ENCODE results near the gene SLC41A1. TPM values are rescaled to one million over a fixed set of nuclear protein-coding genes. Genes with fewer than 3 reads are reported as not detected.
A peak's percentile ranks its signal among the peaks of the same experiment; 100 is the strongest.
"Not testable (repeated sequence)": the region's sequence is repeated elsewhere in the genome, so short reads cannot be mapped to it uniquely, and the experiment has no call there.

The SLC41A1 gene
- total RNA-seq, 3 donors from 2014 or later (not counting 1 experiment from before 2014, with no cell fraction given), result 35.3 to 47.1 (median 39.5) TPM

DNA sequence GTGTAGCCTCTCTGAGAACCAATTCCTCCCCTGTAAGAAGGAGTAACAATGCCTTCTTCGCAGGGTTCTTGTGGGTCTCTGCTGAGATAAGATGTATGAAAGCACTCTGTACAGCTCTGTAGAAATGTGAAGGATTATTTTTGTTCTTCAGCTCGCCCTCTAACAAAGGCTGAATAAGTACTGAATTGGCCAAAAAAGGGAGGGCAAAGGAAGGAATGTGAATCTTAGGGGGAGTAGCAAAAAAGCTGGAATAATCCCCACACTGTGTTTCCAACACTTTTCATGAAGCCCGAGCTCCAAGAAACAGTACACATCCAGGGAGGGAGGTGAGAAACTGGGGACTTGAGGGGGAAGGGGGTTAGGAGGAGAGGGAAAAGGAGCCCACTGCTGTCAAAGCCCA, 14.0 kb upstream of the SLC41A1 start:
- H3K36me3 ChIP-seq (ENCODE audit: control insufficient read depth, insufficient read depth, low read length), result no peaks in the 10 kb centered on the region
- DNase-seq (no peak), ATAC-seq (no peak)
- Mint-ChIP-seq H3K4me3 (no peak overlapping the region), H3K27ac (no peak overlapping the region), H3K27me3 (ENCODE audit: low read depth in 2 of 2) (peaks cover 9 to 11% of the 10 kb centered on the region in 2 donors), H3K36me3 (no peaks in the 10 kb centered on the region), H3K4me1 (peaks cover 14% of the 10 kb centered on the region in 2 donors), H3K9me3 (no peaks in the 10 kb centered on the region)
- H3K27ac ChIP-seq (ENCODE audit: low read length), result no peak overlapping the region
- H3K4me3 ChIP-seq (ENCODE audit: low read length), result no peak overlapping the region
- intact Hi-C loops (cut with micrococcal nuclease), result no loop called here
- no peaks in the 10 kb centered on the region for H3K9me3 ChIP-seq (ENCODE audit: control insufficient read depth, insufficient read depth, low read length)
- no peaks in the 10 kb centered on the region for H3K27me3 ChIP-seq (ENCODE audit: control insufficient read depth, insufficient read depth, low read length)
- TF ChIP-seq, protein P1, sequence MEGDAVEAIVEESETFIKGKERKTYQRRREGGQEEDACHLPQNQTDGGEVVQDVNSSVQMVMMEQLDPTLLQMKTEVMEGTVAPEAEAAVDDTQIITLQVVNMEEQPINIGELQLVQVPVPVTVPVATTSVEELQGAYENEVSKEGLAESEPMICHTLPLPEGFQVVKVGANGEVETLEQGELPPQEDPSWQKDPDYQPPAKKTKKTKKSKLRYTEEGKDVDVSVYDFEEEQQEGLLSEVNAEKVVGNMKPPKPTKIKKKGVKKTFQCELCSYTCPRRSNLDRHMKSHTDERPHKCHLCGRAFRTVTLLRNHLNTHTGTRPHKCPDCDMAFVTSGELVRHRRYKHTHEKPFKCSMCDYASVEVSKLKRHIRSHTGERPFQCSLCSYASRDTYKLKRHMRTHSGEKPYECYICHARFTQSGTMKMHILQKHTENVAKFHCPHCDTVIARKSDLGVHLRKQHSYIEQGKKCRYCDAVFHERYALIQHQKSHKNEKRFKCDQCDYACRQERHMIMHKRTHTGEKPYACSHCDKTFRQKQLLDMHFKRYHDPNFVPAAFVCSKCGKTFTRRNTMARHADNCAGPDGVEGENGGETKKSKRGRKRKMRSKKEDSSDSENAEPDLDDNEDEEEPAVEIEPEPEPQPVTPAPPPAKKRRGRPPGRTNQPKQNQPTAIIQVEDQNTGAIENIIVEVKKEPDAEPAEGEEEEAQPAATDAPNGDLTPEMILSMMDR (IDR thresholded peaks at IDR 0.05), result no peak
- WGBS (ENCODE audit: insufficient coverage), result 78% methylated on average over 3 of the region's 3 CpGs
- peaks cover 11% of the 10 kb centered on the region for H3K4me1 ChIP-seq (ENCODE audit: control insufficient read depth, insufficient read depth, low read length)

DNA sequence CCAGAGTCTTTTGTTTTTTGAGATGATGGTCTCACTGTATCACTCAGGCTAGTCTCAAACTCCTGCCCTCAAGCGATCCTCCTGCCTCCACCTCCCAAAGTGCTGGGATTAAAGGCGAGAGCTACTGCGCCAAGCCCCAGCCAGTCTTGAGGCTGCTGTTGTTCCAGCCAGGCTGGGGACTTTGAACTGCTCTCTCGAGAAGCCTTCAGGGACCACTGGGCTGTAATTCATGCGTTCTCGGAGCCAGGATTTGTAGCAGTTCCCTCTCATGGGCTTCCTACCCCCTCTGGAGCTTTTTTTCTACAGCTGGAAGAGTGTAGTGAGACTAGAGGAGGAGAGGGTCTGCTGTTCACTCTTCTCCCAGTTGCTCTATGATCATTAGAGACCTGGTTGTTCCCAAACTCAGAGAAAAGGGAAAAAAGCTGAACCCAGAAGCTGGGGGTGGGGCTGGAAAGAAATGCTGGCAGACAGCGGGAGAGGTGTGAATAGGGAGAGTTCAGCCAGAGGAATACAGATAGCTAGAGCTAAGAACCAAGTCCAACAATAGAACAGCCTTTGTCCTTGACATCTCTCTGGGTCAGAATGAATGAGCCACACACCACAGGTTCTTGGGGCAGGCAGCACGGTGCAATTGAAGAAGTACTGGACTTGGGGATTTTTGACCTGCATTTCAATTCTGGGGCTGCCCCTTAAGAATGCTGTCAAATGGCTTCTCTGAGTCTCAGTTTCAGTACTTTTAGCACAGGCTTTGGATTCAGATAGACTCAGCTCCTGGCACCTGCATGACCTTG, 13.2 kb upstream of the SLC41A1 start:
- peaks cover 14% of the 10 kb centered on the region in 2 donors for H3K4me1 Mint-ChIP-seq
- H3K9me3 Mint-ChIP-seq, result no peaks in the 10 kb centered on the region
- DNase-seq, result no peak
- 91% methylated on average over 8 of the region's 8 CpGs for WGBS (ENCODE audit: insufficient coverage)
- H3K27me3 ChIP-seq (ENCODE audit: control insufficient read depth, insufficient read depth, low read length), result no peaks in the 10 kb centered on the region
- H3K27ac Mint-ChIP-seq, result no peak overlapping the region
- H3K27me3 Mint-ChIP-seq (ENCODE audit: low read depth in 2 of 2), result peaks cover 9 to 11% of the 10 kb centered on the region in 2 donors
- H3K4me3 ChIP-seq (ENCODE audit: low read length), result no peak overlapping the region
- ATAC-seq, result no peak
- TF ChIP-seq, protein P1 (IDR thresholded peaks at IDR 0.05), result no peak
- no peaks in the 10 kb centered on the region for H3K36me3 ChIP-seq (ENCODE audit: control insufficient read depth, insufficient read depth, low read length)
- H3K4me3 Mint-ChIP-seq, result no peak overlapping the region
- H3K27ac ChIP-seq (ENCODE audit: low read length), result no peak overlapping the region
- no peaks in the 10 kb centered on the region for H3K36me3 Mint-ChIP-seq
- H3K4me1 ChIP-seq (ENCODE audit: control insufficient read depth, insufficient read depth, low read length), result peaks cover 11% of the 10 kb centered on the region
- H3K9me3 ChIP-seq (ENCODE audit: control insufficient read depth, insufficient read depth, low read length), result no peaks in the 10 kb centered on the region
- intact Hi-C loops (cut with micrococcal nuclease), result no loop called here

DNA sequence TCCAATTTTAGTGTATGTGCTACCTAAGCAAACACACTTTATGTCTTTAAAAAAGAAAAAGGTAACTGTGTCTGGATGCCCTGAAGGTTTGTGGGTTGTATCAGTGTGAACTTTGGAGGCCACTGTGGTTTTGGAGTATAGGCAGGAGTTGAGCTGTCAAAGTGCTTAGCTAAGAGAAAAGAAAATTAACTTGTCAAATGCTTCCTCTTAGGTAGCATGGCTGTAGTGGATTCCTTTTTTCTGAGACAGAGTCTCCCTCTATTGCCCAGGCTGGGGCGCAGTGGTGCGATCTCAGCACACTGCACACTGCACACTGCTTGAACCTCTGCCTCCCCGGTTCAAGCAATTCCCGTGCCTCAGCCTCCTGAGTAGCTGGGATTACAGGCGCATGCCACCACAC, 11.2 kb upstream of the SLC41A1 start:
- Histone ChIP-seq H3K36me3 (ENCODE audit: control insufficient read depth, insufficient read depth, low read length) (no peaks in the 10 kb centered on the region), H3K4me3 (ENCODE audit: low read length) (no peak overlapping the region), H3K27ac (ENCODE audit: low read length) (no peak overlapping the region), H3K9me3 (ENCODE audit: control insufficient read depth, insufficient read depth, low read length) (no peaks in the 10 kb centered on the region), H3K4me1 (ENCODE audit: control insufficient read depth, insufficient read depth, low read length) (peaks cover 11% of the 10 kb centered on the region), H3K27me3 (ENCODE audit: control insufficient read depth, insufficient read depth, low read length) (no peaks in the 10 kb centered on the region)
- Mint-ChIP-seq H3K4me3 (no peak overlapping the region), H3K36me3 (no peaks in the 10 kb centered on the region), H3K9me3 (no peaks in the 10 kb centered on the region), H3K27ac (no peak overlapping the region), H3K27me3 (ENCODE audit: low read depth in 2 of 2) (peaks cover 9 to 11% of the 10 kb centered on the region in 2 donors), H3K4me1 (peaks cover 14% of the 10 kb centered on the region in 2 donors)
- peak in 1 of 3 donors; percentile 41 for ATAC-seq
- TF ChIP-seq, protein P1 (IDR thresholded peaks at IDR 0.05), result no peak
- 82% methylated on average over 5 of the region's 5 CpGs for WGBS (ENCODE audit: insufficient coverage)
- peak in 1 of 2 donors; percentile 22 for DNase-seq
- intact Hi-C loops (cut with micrococcal nuclease), result no loop called here

DNA sequence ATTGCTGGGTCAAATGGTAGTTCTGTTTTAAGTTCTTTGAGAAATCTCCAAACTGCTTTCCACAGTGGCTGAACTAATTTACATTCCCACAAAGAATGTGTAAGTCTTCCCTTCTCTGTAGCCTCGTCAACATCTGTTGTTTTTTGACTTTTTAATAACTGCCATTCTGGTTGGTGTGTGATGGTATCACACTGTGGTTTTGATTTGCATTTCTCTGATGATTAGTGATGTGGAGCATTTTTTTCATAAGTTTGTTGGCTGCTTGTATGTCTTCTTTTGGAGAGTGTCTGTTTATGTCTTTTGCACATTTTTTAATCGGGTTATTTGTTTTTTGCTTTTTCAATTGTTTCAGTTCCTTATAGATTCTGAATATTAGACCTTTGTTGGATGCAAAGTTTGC, 10.3 kb upstream of the SLC41A1 start:
- H3K36me3 Mint-ChIP-seq; intact Hi-C loops (cut with micrococcal nuclease); H3K4me3 Mint-ChIP-seq; H3K27ac ChIP-seq (ENCODE audit: low read length); H3K9me3 ChIP-seq (ENCODE audit: control insufficient read depth, insufficient read depth, low read length); H3K27me3 ChIP-seq (ENCODE audit: control insufficient read depth, insufficient read depth, low read length); DNase-seq; H3K36me3 ChIP-seq (ENCODE audit: control insufficient read depth, insufficient read depth, low read length); ATAC-seq; H3K9me3 Mint-ChIP-seq; H3K4me3 ChIP-seq (ENCODE audit: low read length): not testable (repeated sequence)
- H3K4me1 ChIP-seq (ENCODE audit: control insufficient read depth, insufficient read depth, low read length), result peaks cover 11% of the 10 kb centered on the region
- H3K27ac Mint-ChIP-seq, result peak overlapping the region in 1 of 2 donors; percentile 1
- WGBS (ENCODE audit: insufficient coverage), result 40% methylated on average over 1 of the region's 2 CpGs
- H3K27me3 Mint-ChIP-seq (ENCODE audit: low read depth in 2 of 2), result peaks cover 9 to 11% of the 10 kb centered on the region in 2 donors
- H3K4me1 Mint-ChIP-seq, result peaks cover 14% of the 10 kb centered on the region in 2 donors
